HepG2 (cell line): ENCODE measurements around the gene SEC61B. TPM values are rescaled to one million over a fixed set of nuclear protein-coding genes. Genes with fewer than 3 reads are reported as not detected.

Experiments used
- ATAC-seq: fragments of 200-7000 bp; cut with Tn5 transposase; 3 replicates; pipeline ENCODE4 v1.9.1; 2020; ENCODE audit warnings: mild to moderate bottlenecking, moderate library complexity
- BruUV-seq: library from RNA; stranded (reverse); fragments of 400-500 nt; replicated peaks from 2 replicates; lab custom pipeline; 2021; lab: Mats Ljungman, UMichigan
- CTCF ChIA-PET: fragments of 300-600 bp; formaldehyde crosslinking; extraction: SDS; loops from one replicate; lab custom pipeline; 2021; ENCODE audit warnings: low total read pairs, inconsistent platforms, low intra/inter-chr PET ratio; lab: Yijun Ruan, JAX
- POLR2A ChIA-PET: fragments of 350-600 bp; sonication (Branson Sonifier 250); formaldehyde crosslinking; loops from one replicate; lab custom pipeline; 2020; ENCODE audit warnings: antibody characterized with exemption, inconsistent platforms; lab: Yijun Ruan, JAX
- DNase-seq: peaks from one replicate; pipeline ENCODE4 v3.0.0-alpha.2; 2015; ENCODE audit warnings: low spot score
- FAIRE-seq: peaks from 3 replicates; lab custom pipeline; 2011; peaks lifted over from hg19 to GRCh38; lab: Jason Lieb, UNC
- H2AFZ ChIP-seq: one replicate; pipeline ENCODE4 v1.6.1; 2011; ENCODE audit warnings: low read length, inconsistent platforms
- H3K27ac ChIP-seq: fragments of 300-600 bp; 3 replicates; pipeline ENCODE4 v1.8.0; 2011; ENCODE audit warnings: mixed run types, mild to moderate bottlenecking, mixed read lengths, low read length, inconsistent platforms; ENCODE audit not compliant: insufficient read depth; ENCODE audit errors: extremely low read length
- H3K27me3 ChIP-seq, 2 experiments: fragments of 200-600 bp in 1 of 2; 2 replicates in 1 of 2; 3 replicates in 1 of 2; pipeline versions ENCODE4 v1.6.0 to v1.8.0; 2011; ENCODE audit warnings: low read length in 2 of 2, mild to moderate bottlenecking in 2 of 2, moderate library complexity in 2 of 2, inconsistent platforms in 1 of 2; ENCODE audit not compliant: insufficient read depth in 2 of 2, control insufficient read depth in 1 of 2
- H3K36me3 ChIP-seq, 2 experiments: fragments of 200-600 bp in 1 of 2; replicated peaks in 1 of 2; 2 replicates in 1 of 2; 3 replicates in 1 of 2; pipeline versions ENCODE4 v1.5.1 to v1.8.0; 2011; ENCODE audit warnings: low read length in 2 of 2, inconsistent platforms in 1 of 2; ENCODE audit not compliant: insufficient read depth in 2 of 2, control insufficient read depth in 1 of 2
- H3K4me1 ChIP-seq: 2 replicates; pipeline ENCODE4 v1.5.1; 2012; ENCODE audit warnings: low read length, inconsistent platforms; ENCODE audit not compliant: insufficient read depth
- H3K4me2 ChIP-seq: 2 replicates; pipeline ENCODE4 v1.6.0; 2011; ENCODE audit warnings: low read depth, low read length, inconsistent platforms
- H3K4me3 ChIP-seq, 3 experiments: fragments of 200-600 bp in 1 of 3; sonication (generic), shearing (Covaris generic) in 1 of 3; replicated peaks in 1 of 3; 2 replicates each; pipeline ENCODE4 v1.5.1; 2011 to 2016; ENCODE audit warnings: low read length in 3 of 3, inconsistent platforms in 2 of 3, low read depth in 2 of 3, mild to moderate bottlenecking in 2 of 3, control low read depth in 1 of 3, mixed read lengths in 1 of 3; ENCODE audit not compliant: insufficient read depth in 1 of 3
- H3K79me2 ChIP-seq: one replicate; pipeline ENCODE4 v1.6.1; 2011; ENCODE audit warnings: low read length, inconsistent platforms; ENCODE audit not compliant: insufficient read depth
- H3K9ac ChIP-seq: 2 replicates; pipeline ENCODE4 v1.6.0; 2011; ENCODE audit warnings: mild to moderate bottlenecking, low read depth, low read length, inconsistent platforms; ENCODE audit not compliant: insufficient read depth
- H3K9me3 ChIP-seq: 2 replicates; pipeline ENCODE4 v1.5.1; 2012; ENCODE audit warnings: mild to moderate bottlenecking, low read length
- H4K20me1 ChIP-seq: 2 replicates; pipeline ENCODE4 v1.6.0; 2011; ENCODE audit warnings: inconsistent platforms, mild to moderate bottlenecking, low read length, moderate library complexity; ENCODE audit not compliant: insufficient read depth
- ADNP ChIP-seq: sonication (generic); formaldehyde crosslinking; IDR thresholded peaks from 2 replicates; pipeline ENCODE4 v1.4.0; 2020; ENCODE audit warnings: missing genetic modification reagents
- ARHGAP35 ChIP-seq: sonication (generic); formaldehyde crosslinking; IDR thresholded peaks from 2 replicates; pipeline ENCODE4 v1.9.0; 2022; ENCODE audit warnings: mild to moderate bottlenecking, inconsistent platforms, moderate library complexity, missing genetic modification reagents, borderline replicate concordance
- ATRX ChIP-seq: sonication (generic); formaldehyde crosslinking; IDR thresholded peaks from 2 replicates; pipeline ENCODE4 v1.4.0; 2020; ENCODE audit warnings: missing genetic modification reagents, borderline replicate concordance
- ETS1 ChIP-seq: sonication (generic); formaldehyde crosslinking; IDR thresholded peaks from 2 replicates; pipeline ENCODE4 v1.4.0; 2020; ENCODE audit warnings: missing genetic modification reagents
- FOSL2 ChIP-seq: sonication (generic); formaldehyde crosslinking; IDR thresholded peaks from 2 replicates; pipeline ENCODE4 v1.4.0; 2020; ENCODE audit warnings: missing genetic modification reagents
- GATAD2A ChIP-seq: IDR thresholded peaks from 2 replicates; pipeline ENCODE4 v1.6.1; 2016
- GPBP1L1 ChIP-seq: sonication (generic); formaldehyde crosslinking; IDR thresholded peaks from 2 replicates; pipeline ENCODE4 v1.5.0; 2020; ENCODE audit warnings: mild to moderate bottlenecking, missing genetic modification reagents
- MBD4 ChIP-seq: IDR thresholded peaks from 2 replicates; pipeline ENCODE4 v1.6.1; 2012; ENCODE audit warnings: low read length, inconsistent platforms, borderline replicate concordance
- PTBP1 ChIP-seq: fragments of 200-400 bp; formaldehyde crosslinking; IDR thresholded peaks from 2 replicates; pipeline ENCODE4 v1.6.1; 2018; ENCODE audit warnings: low read length, low read depth; ENCODE audit not compliant: poor library complexity, severe bottlenecking
- SIN3A ChIP-seq: IDR thresholded peaks from 2 replicates; pipeline ENCODE4 v1.6.1; 2011; ENCODE audit warnings: low read depth, mild to moderate bottlenecking, control low read depth, low read length, borderline replicate concordance
- SRSF9 ChIP-seq: fragments of 200-400 bp; formaldehyde crosslinking; IDR thresholded peaks from 2 replicates; pipeline ENCODE4 v1.6.1; 2018; ENCODE audit warnings: borderline replicate concordance, mild to moderate bottlenecking, low read depth, low read length; ENCODE audit not compliant: insufficient read depth, poor library complexity, severe bottlenecking
- ZBTB4 ChIP-seq: sonication (generic); formaldehyde crosslinking; IDR thresholded peaks from 2 replicates; pipeline ENCODE4 v1.4.0; 2020; ENCODE audit warnings: missing genetic modification reagents, mild to moderate bottlenecking, borderline replicate concordance
- ZFP1 ChIP-seq: IDR thresholded peaks from 2 replicates; pipeline ENCODE4 v1.6.1; 2016
- ZNF264 ChIP-seq: sonication (generic); formaldehyde crosslinking; IDR thresholded peaks from 2 replicates; pipeline ENCODE4 v1.4.0; 2020; ENCODE audit warnings: missing genetic modification reagents
- ZNF781 ChIP-seq: sonication (generic); formaldehyde crosslinking; IDR thresholded peaks from 2 replicates; pipeline ENCODE4 v1.5.1; 2020; ENCODE audit warnings: borderline replicate concordance, mild to moderate bottlenecking, missing genetic modification reagents; ENCODE audit errors: not compliant biosample characterization
- ZNF839 ChIP-seq: sonication (generic); formaldehyde crosslinking; IDR thresholded peaks from 2 replicates; pipeline ENCODE4 v1.4.0; 2020; ENCODE audit warnings: missing genetic modification reagents, mild to moderate bottlenecking, borderline replicate concordance
- WGBS: methylation state at CpG from one replicate; pipeline ENCODE4 v1.1.6; 2017; ENCODE audit warnings: low lambda C conversion rate; 5-methylcytosine and 5-hydroxymethylcytosine counted together
- in situ Hi-C: cut with HindIII; loops from 2 replicates; pipeline ENCODE4 v1.10.0; 2017; ENCODE audit warnings: low pct_unique_long_range_greater_than_20kb; ENCODE audit not compliant: extremely low pct_ligation_motif_present
- intact Hi-C: fragments of 100-400 bp; cut with micrococcal nuclease; formaldehyde crosslinking; loops from one replicate; pipeline ENCODE4 v1.10.0; 2022; ENCODE audit not compliant: unreplicated experiment
- polyA plus RNA-seq, 8 experiments: library from polyadenylated mRNA; depleted of rRNA in 3 of 8; stranded (reverse) in 7 of 8; unstranded in 1 of 8; fragments of >200 nt; fragmentation: Illumina TruSeq in 4 of 8; extraction: Trizol in 4 of 8; gene quantifications; 2 replicates each; pipeline versions ENCODE4 v1.2.1 to v1.2.3, GENCODE V29; 2011 to 2016; ENCODE audit warnings: low read depth in 4 of 8, missing spikeins in 1 of 8, mixed read lengths in 1 of 8; ENCODE audit not compliant: insufficient read depth in 1 of 8
- total RNA-seq, 5 experiments: library from RNA; depleted of rRNA; stranded (reverse); fragments of >200 nt; fragmentation: Illumina TruSeq; extraction: Trizol; gene quantifications; 2 replicates each; pipeline ENCODE4 v1.2.3, GENCODE V29; 2016; ENCODE audit warnings: low read depth in 1 of 5
- TF ChIP-seq, protein P1 (sequence below): sonication (generic); formaldehyde crosslinking; IDR thresholded peaks from 2 replicates; pipeline ENCODE4 v1.5.1; 2020; ENCODE audit warnings: missing genetic modification reagents, mild to moderate bottlenecking, borderline replicate concordance

SEC61B gene
- total and polyA plus RNA-seq, 2 of the 13 experiments (the other 11 are each of a cell fraction or from before 2014, with no cell fraction given) = 191 to 368 TPM

GRCh38 chr9:99184110-99184474, 38.0 kb upstream of the SEC61B start:
- FAIRE-seq = no peak
- TF ChIP-seq FOSL2 (no peak), ZBTB4 (CRISPR knock-in tag) (no peak), ATRX (CRISPR knock-in tag) (no peak), ADNP (CRISPR knock-in tag) (no peak), GATAD2A (CRISPR knock-in tag) (no peak), ZNF839 (CRISPR knock-in tag) (no peak), SIN3A (no peak), ZNF264 (no peak), GPBP1L1 (CRISPR knock-in tag) (no peak), ZNF781 (CRISPR knock-in tag) (no peak), PTBP1 (no peak), ETS1 (CRISPR knock-in tag) (no peak), SRSF9 (no peak), ZFP1 (CRISPR knock-in tag) (no peak), MBD4 (no peak), ARHGAP35 (CRISPR knock-in tag) (no peak)
- TF ChIP-seq, protein P1, sequence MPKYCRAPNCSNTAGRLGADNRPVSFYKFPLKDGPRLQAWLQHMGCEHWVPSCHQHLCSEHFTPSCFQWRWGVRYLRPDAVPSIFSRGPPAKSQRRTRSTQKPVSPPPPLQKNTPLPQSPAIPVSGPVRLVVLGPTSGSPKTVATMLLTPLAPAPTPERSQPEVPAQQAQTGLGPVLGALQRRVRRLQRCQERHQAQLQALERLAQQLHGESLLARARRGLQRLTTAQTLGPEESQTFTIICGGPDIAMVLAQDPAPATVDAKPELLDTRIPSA (CRISPR knock-in tag) = no peak

More at GRCh38 chr9:99184110-99184474, 38.0 kb upstream of the SEC61B start:
- no peaks in the 10 kb centered on the region for H3K36me3 ChIP-seq
- H3K79me2 ChIP-seq = no peaks in the 10 kb centered on the region
- no peak overlapping the region for H3K9ac ChIP-seq
- H3K27ac ChIP-seq = no peak overlapping the region
- no peak overlapping the region for H3K4me2 ChIP-seq
- DNase-seq = no peak
- H3K27me3 ChIP-seq = peaks cover 0 to 23% of the 10 kb centered on the region in 2 experiments; a peak in 2 of 5 replicates
- no peak for ATAC-seq
- WGBS = 42% methylated on average over 8 of the region's 10 CpGs
- intact Hi-C loops (loop anchor here (1.0 to 10.0 kb wide), 4 partner anchors 21 to 827 kb away; no protein-coding TSS in a partner anchor), in situ Hi-C loops (loop anchor here (10.0 to 25.0 kb wide), 2 partner anchors 621 to 828 kb away; no protein-coding TSS in a partner anchor)
- no peak overlapping the region for H3K4me3 ChIP-seq
- H3K9me3 ChIP-seq = no peaks in the 10 kb centered on the region
- BruUV-seq = no TSS peak
- POLR2A ChIA-PET = interaction anchor here (1.6 to 1.9 kb wide), 2 partner anchors 10 to 37 kb away, joined by 4 to 6 read pairs; partner anchors contain the start of genes ALG2 and SEC61B
- H4K20me1 ChIP-seq = no peaks in the 10 kb centered on the region
- H2AFZ ChIP-seq = no peak overlapping the region
- H3K4me1 ChIP-seq = peaks cover 11% of the 10 kb centered on the region
- CTCF ChIA-PET = interaction anchor here (0.7 to 1.8 kb wide), 2 partner anchors 21 to 827 kb away, joined by 5 read pairs; no protein-coding TSS in a partner anchor
